H9 (cell line): ENCODE measurements around the gene PLA2G5. TPM values are rescaled to one million over a fixed set of nuclear protein-coding genes. Genes with fewer than 3 reads are reported as not detected.

Experiments
- DNase-seq: peaks from one replicate; pipeline ENCODE4 v3.0.0-alpha.2; 2017
- H2AFZ ChIP-seq: one replicate; pipeline ENCODE4 v1.6.1; 2013; ENCODE audit warnings: mild to moderate bottlenecking, low read length, control low read depth, moderate library complexity
- H2AK5ac ChIP-seq: 2 replicates; pipeline ENCODE4 v1.6.1; 2013; ENCODE audit warnings: low read length, control low read depth, mixed read lengths; ENCODE audit not compliant: insufficient read length
- H2BK120ac ChIP-seq: one replicate; pipeline ENCODE4 v1.6.1; 2013; ENCODE audit warnings: low read depth, mild to moderate bottlenecking, low read length, control low read depth, inconsistent platforms; ENCODE audit not compliant: poor library complexity, severe bottlenecking
- H2BK12ac ChIP-seq: 2 replicates; pipeline ENCODE4 v1.6.1; 2013; ENCODE audit warnings: low read length, control low read depth, mixed read lengths, low read depth; ENCODE audit not compliant: insufficient read length
- H2BK15ac ChIP-seq: 2 replicates; pipeline ENCODE4 v1.6.1; 2013; ENCODE audit warnings: low read depth, low read length, control low read depth
- H2BK20ac ChIP-seq: one replicate; pipeline ENCODE4 v1.6.1; 2013; ENCODE audit warnings: low read depth, mild to moderate bottlenecking, low read length, control low read depth, inconsistent platforms; ENCODE audit not compliant: poor library complexity, severe bottlenecking
- H2BK5ac ChIP-seq: 2 replicates; pipeline ENCODE4 v1.6.1; 2013; ENCODE audit warnings: low read length, control low read depth, mixed read lengths; ENCODE audit not compliant: insufficient read length
- H3K14ac ChIP-seq: 2 replicates; pipeline ENCODE4 v1.6.1; 2013; ENCODE audit warnings: low read length, control low read depth; ENCODE audit not compliant: insufficient read depth
- H3K18ac ChIP-seq: 2 replicates; pipeline ENCODE4 v1.6.1; 2013; ENCODE audit warnings: low read depth, mild to moderate bottlenecking, mixed read lengths, low read length, control low read depth; ENCODE audit not compliant: insufficient read length
- H3K23ac ChIP-seq: 2 replicates; pipeline ENCODE4 v1.6.1; 2013; ENCODE audit warnings: low read length, control low read depth, mixed read lengths, low read depth; ENCODE audit not compliant: insufficient read length
- H3K23me2 ChIP-seq: 2 replicates; pipeline ENCODE4 v1.6.1; 2013; ENCODE audit warnings: low read depth, mild to moderate bottlenecking, mixed read lengths, low read length, control low read depth; ENCODE audit not compliant: insufficient read length, poor library complexity, severe bottlenecking
- H3K27ac ChIP-seq: 2 replicates; pipeline ENCODE4 v1.5.1; 2013; ENCODE audit warnings: low read length, control low read depth, mixed read lengths, low read depth; ENCODE audit not compliant: insufficient read length
- H3K27me3 ChIP-seq: 2 replicates; pipeline ENCODE4 v1.6.1; 2013; ENCODE audit warnings: low read length, control low read depth, inconsistent platforms; ENCODE audit not compliant: insufficient read depth
- H3K4ac ChIP-seq: 2 replicates; pipeline ENCODE4 v1.6.1; 2013; ENCODE audit warnings: low read depth, mild to moderate bottlenecking, control low read depth, inconsistent platforms, low read length, moderate library complexity
- H3K4me1 ChIP-seq: 2 replicates; pipeline ENCODE4 v1.6.1; 2013; ENCODE audit warnings: low read length, control low read depth, inconsistent platforms; ENCODE audit not compliant: insufficient read depth
- H3K4me2 ChIP-seq: 2 replicates; pipeline ENCODE4 v1.6.1; 2013; ENCODE audit warnings: low read length, control low read depth, mixed read lengths; ENCODE audit not compliant: insufficient read length, insufficient read depth
- H3K56ac ChIP-seq: 2 replicates; pipeline ENCODE4 v1.6.1; 2013; ENCODE audit warnings: low read depth, mild to moderate bottlenecking, mixed read lengths, low read length, control low read depth; ENCODE audit not compliant: insufficient read length
- H3K79me1 ChIP-seq: 2 replicates; pipeline ENCODE4 v1.6.1; 2013; ENCODE audit warnings: low read depth, mild to moderate bottlenecking, moderate library complexity, low read length, control low read depth, inconsistent platforms; ENCODE audit not compliant: insufficient read depth, poor library complexity, severe bottlenecking
- H3K79me2 ChIP-seq: 2 replicates; pipeline ENCODE4 v1.6.1; 2013; ENCODE audit warnings: low read length, control low read depth, inconsistent platforms; ENCODE audit not compliant: insufficient read depth
- H3K9ac ChIP-seq: 2 replicates; pipeline ENCODE4 v1.6.1; 2013; ENCODE audit warnings: low read length, control low read depth, mixed read lengths; ENCODE audit not compliant: insufficient read length; ENCODE audit errors: extremely low read depth
- H3K9me3 ChIP-seq: one replicate; pipeline ENCODE4 v1.6.1; 2013; ENCODE audit warnings: low read depth, low read length, inconsistent platforms; ENCODE audit not compliant: control insufficient read depth
- H3T11ph ChIP-seq: one replicate; pipeline ENCODE4 v1.6.1; 2013; ENCODE audit warnings: mild to moderate bottlenecking, low read length, control low read depth, inconsistent platforms
- H4K20me1 ChIP-seq: one replicate; pipeline ENCODE4 v1.6.1; 2013; ENCODE audit not compliant: control insufficient read depth, insufficient read length, insufficient read depth
- H4K5ac ChIP-seq: 2 replicates; pipeline ENCODE4 v1.6.1; 2013; ENCODE audit warnings: low read depth, mild to moderate bottlenecking, mixed read lengths, low read length, control low read depth; ENCODE audit not compliant: insufficient read length
- H4K8ac ChIP-seq: replicated peaks from 2 replicates; pipeline ENCODE4 v1.6.1; 2013; ENCODE audit warnings: low read length, control low read depth, mixed read lengths, low read depth; ENCODE audit not compliant: insufficient read length
- H4K91ac ChIP-seq: 2 replicates; pipeline ENCODE4 v1.6.1; 2013; ENCODE audit warnings: low read depth, mild to moderate bottlenecking, moderate library complexity, mixed read lengths, low read length, control low read depth; ENCODE audit not compliant: insufficient read length
- H3K27ac Mint-ChIP-seq, 3 experiments: 2 replicates in 2 of 3; 3 replicates in 1 of 3; pipeline ENCODE4 v1.8.0; 2020 to 2021; ENCODE audit warnings: mixed read lengths in 3 of 3, mild to moderate bottlenecking in 1 of 3, moderate library complexity in 1 of 3
- H3K27me3 Mint-ChIP-seq: 2 replicates; pipeline ENCODE4 v1.8.0; 2021; ENCODE audit warnings: low read depth, mild to moderate bottlenecking, moderate library complexity, mixed read lengths
- H3K36me3 Mint-ChIP-seq, 3 experiments: 2 replicates in 2 of 3; 3 replicates in 1 of 3; pipeline ENCODE4 v1.8.0; 2020 to 2021; ENCODE audit warnings: low read depth in 3 of 3, mixed read lengths in 3 of 3; ENCODE audit not compliant: insufficient read depth in 1 of 3
- H3K4me1 Mint-ChIP-seq, 2 experiments: 2 replicates each; pipeline ENCODE4 v1.8.0; 2020; ENCODE audit warnings: mixed read lengths in 2 of 2
- H3K4me3 Mint-ChIP-seq, 2 experiments: 2 replicates in 1 of 2; 3 replicates in 1 of 2; pipeline ENCODE4 v1.8.0; 2020 to 2021; ENCODE audit warnings: mild to moderate bottlenecking in 2 of 2, mixed read lengths in 2 of 2, moderate library complexity in 1 of 2
- H3K9me3 Mint-ChIP-seq, 2 experiments: 2 replicates in 1 of 2; 3 replicates in 1 of 2; pipeline ENCODE4 v1.8.0; 2020; ENCODE audit warnings: mild to moderate bottlenecking in 2 of 2, mixed read lengths in 2 of 2, moderate library complexity in 1 of 2
- CTCF ChIP-seq: fragments of 200-600 bp; sonication (generic); conservative IDR thresholded peaks from 3 replicates; pipeline ENCODE4 v1.8.0; 2021; ENCODE audit warnings: antibody characterized with exemption, mild to moderate bottlenecking
- WGBS: extraction: QIAGEN DNeasy Blood & Tissue Kit; methylation state at CpG from one replicate; pipeline ENCODE4 v1.1.7; 2013; ENCODE audit warnings: missing lambda C conversion rate, low lambda C conversion rate, mixed read lengths; ENCODE audit not compliant: insufficient read length; ENCODE audit errors: extremely low coverage; 5-methylcytosine and 5-hydroxymethylcytosine counted together
- total RNA-seq: library from RNA; stranded (reverse); gene quantifications from 2 replicates; pipeline ENCODE4 v1.2.1, GENCODE V29; 2021

Gene PLA2G5
- total RNA-seq, 1 experiment from 2014 or later = not detected

DNA sequence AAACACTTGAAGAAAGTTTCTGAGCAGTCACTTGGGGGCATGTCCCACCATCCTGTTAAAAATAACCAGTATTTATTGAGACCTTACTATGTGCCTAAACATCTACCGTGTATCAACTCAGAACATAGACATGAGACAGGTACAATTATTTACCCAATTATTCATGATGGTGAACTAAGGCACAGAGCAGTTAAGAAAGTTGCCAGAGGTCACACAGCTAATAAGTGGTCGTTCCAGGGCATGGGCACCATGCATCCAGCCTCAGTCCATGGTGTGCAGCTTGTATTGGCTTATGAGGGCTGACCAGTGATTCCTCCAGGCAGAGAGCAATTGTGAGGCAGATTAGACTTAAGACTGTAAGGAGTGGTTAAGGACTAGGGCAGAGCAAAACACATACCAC is 5.4 kb downstream of the PLA2G5 start:
- Histone ChIP-seq H2BK20ac (no peak overlapping the region), H3K56ac (no peak overlapping the region), H3K23ac (no peak overlapping the region), H3K14ac (no peak overlapping the region), H3K79me1 (no peaks in the 10 kb centered on the region), H3K27ac (no peak overlapping the region), H4K20me1 (no peaks in the 10 kb centered on the region), H2BK120ac (no peak overlapping the region), H3T11ph (no peak overlapping the region), H3K4me2 (no peak overlapping the region), H3K18ac (no peak overlapping the region), H4K8ac (no peak overlapping the region), H3K23me2 (no peaks in the 10 kb centered on the region), H3K27me3 (no peaks in the 10 kb centered on the region), H4K91ac (no peak overlapping the region), H2BK5ac (no peak overlapping the region), H4K5ac (no peak overlapping the region), H3K4ac (no peak overlapping the region), H2BK12ac (no peak overlapping the region), H3K4me1 (no peaks in the 10 kb centered on the region), H3K79me2 (no peaks in the 10 kb centered on the region), H3K9me3 (no peaks in the 10 kb centered on the region), H3K9ac (no peak overlapping the region), H2AFZ (no peak overlapping the region), H2BK15ac (no peak overlapping the region), H2AK5ac (no peak overlapping the region)
- Mint-ChIP-seq H3K9me3 (no peaks in the 10 kb centered on the region), H3K4me1 (peaks cover 7 to 11% of the 10 kb centered on the region in 2 experiments), H3K27me3 (peaks cover 5% of the 10 kb centered on the region), H3K36me3 (no peaks in the 10 kb centered on the region), H3K4me3 (no peak overlapping the region), H3K27ac (no peak overlapping the region)
- no peak for DNase-seq
- no CpG with 5 or more reads among the region's 2 CpGs for WGBS
- no peak for TF ChIP-seq CTCF
